NCI-H1436 (cell line): Measurements from ENCODE around the gene TSC22D3.
"Not testable (repeated sequence)": the region's sequence is repeated elsewhere in the genome, so short reads cannot be mapped to it uniquely, and the experiment has no call there.

ENCODE experiments used
- DNase-seq: peaks from one replicate; lab custom pipeline; 2025; lab: John Stamatoyannopoulos, UW

TSC22D3 gene

GRCh38 chrX:107682256-107682655 lies 93.3 kb downstream of the TSC22D3 start:
- DNase-seq: no peak

DNA sequence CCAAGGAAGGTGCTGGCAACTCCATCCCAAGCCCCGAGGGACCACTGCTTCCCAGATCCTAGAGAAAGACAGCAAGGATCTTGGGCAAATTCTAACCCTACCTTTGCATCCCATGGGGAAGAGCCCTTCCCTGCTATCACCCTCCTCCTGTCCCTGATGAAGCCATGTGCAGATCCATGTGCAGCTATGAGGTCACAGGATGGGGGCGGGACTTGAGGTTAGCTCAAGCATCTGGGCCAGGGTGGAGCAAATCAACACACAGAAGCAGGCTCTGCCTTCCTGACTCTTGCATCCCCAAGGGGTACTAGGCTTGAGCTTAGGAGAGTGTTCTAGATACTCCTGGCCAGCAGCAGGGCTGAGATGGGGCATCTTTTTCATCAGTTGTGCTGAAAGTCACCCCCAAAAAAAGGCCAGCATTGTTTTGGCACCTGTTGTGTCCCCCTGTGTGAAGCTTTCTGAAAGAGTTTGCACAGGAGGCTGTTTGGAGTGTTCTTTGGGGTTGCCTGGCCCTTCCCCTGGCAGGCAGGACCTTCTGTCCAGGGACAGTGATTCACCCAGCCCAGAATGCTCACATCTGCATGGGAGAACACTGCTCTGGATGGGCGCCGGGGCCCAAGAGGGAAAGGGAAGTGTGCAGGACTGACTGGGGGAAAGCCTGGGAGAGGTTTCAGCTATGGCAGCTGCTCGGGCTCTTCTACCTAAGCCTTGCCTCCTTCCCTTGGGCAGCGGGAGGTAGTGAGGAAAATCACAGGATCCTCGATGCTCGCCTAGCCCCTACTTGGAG lies 96.4 kb downstream of the TSC22D3 start:
- peak; percentile 17 for DNase-seq

- DNase-seq: no peak
Measured at GRCh38 chrX:107677909-107678308, 97.7 kb downstream of the TSC22D3 start.

DNA sequence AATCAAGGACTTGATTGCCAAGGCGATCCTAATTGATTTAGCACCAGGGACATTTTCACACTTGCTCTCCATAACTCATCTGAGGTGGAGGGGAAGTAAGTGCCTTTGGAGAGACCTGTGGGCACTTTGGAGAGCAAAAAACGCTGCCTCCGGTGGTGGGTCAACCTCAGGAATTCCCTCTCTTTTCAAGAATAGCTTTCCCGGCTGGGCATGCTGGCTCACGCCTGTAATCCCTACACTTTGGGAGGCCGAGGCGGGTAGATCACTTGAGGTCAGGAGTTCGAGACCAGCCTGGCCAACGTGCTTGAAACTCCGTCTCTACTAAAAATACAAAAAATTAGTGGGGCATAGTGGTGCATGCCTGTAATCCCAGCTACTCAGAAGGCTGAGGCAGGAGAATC lies 98.1 kb downstream of the TSC22D3 start:
- no peak for DNase-seq

DNA sequence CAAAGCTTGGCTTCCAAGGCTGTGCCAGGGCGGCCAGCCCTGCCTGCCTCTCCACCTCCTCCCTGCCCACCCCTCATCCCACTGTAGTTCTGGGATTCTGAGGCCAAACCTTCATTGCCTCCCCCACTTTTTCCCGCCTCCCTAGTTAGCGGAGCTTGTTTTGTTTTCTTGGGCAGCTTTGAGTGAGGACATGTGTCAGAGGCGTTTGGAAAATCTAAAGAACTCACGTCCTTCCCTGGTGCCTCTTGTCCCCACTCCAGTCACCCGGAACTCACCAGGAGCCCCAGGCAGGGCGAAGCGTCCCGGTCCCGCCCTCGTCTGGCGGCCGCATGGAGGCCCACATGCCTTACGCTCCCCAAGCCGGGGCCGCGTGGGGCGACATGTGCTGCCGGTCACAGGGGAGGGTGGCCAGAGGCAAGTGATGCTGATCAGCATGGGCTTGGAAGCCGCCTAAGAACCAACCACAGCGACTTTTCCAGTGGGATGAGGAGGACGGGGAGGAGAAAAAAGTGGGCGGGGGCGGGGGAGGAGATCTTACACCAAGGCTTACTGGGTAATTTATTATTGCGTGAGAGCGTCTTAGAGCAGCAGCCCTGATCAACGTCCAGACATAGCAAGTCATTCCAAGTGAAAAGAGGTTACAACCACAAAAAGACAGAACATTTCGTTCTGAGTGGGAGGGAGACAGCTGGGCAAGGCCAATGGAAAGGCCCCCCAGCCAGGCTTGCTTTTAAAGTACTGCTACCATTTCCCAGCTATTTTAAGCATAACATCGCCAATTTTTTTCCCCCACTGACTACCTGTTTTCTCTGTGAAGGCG lies 98.8 kb downstream of the TSC22D3 start:
- no peak for DNase-seq

GRCh38 chrX:107675823-107676555 lies 99.6 kb downstream of the TSC22D3 start:
- peak; percentile 10 for DNase-seq

DNA sequence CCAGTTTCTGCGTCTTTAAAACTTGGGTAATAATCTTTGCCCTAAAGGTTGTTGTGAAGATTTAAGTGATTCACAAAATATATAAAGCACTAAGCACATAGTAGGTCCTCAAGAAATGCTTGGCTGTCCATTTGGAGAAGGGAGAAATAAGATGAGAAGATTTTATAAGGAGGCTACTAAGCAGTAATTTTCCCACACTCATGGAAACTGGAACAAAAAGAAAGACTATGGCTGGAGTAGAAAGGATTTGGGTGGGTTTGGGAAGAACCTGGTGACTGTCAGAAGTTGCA lies 100.3 kb downstream of the TSC22D3 start:
- DNase-seq: no peak

- DNase-seq: no peak
Measured at GRCh38 chrX:107674480-107675364, 100.9 kb downstream of the TSC22D3 start.

DNA sequence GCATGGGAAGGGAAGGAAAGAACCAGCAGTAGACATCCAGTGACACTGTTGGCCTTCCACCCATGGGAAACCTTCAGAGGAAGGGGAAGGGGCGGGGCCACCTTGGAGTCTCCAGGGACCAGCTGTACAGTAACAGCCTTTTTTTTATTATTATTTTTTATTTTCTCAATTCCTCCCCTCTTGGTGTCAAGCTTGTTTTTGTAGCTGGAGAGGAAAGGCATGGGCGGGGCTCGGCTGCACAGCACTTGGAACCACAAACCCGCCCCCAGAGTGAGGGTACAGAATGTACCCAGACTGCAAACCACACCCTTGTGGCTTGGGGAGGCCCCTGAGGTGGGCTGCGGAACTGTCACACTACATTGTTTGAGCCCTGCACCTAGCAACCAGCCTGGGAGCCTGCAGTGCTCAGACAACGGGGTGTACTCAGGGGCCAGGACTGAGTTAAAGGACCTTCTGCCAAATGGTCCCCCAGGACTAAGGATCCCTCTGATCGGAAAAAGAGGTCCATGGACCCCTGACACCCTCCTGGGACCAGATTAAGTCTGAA lies 101.6 kb downstream of the TSC22D3 start:
- DNase-seq: peak; percentile 4

DNA sequence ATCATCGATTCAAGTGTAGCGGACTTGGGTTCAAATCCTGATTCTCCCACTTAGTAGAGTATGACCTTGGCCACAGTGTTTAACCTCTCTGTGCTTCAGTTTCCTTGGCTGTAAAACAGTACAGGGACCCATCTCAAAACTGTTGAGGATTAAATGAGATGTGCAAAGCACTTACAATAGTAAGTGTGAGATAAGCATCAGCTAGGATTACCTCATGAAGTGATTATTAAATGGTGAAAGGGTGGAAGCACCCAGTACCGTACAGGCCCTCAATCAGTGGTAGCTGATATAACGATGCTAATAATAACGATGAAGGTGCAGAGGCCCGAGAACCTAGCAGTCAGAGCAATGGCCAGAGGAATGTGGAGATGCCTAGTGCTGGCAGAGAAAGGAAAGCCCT lies 102.2 kb downstream of the TSC22D3 start:
- no peak for DNase-seq

GRCh38 chrX:107672955-107673378 lies 102.6 kb downstream of the TSC22D3 start:
- peak; percentile 71 for DNase-seq

DNA sequence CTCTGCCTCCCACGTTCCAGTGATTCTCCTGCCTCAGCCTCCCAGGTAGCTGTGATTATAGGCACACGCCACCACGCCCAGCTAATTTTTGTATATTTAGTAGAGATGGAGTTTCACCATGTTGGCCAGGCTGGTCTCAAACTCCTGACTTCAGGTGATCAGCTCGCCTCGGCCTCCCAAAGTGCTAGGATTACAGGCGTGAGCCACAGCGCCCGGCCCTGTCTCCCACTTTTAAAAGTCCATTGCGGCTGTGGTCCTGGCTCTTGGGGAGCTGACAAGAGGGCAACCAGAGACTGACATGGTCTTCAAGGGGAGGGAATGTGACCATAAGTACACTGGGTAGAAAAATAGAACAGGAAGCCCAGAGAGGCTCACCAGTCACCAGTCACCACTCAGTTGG lies 104.3 kb downstream of the TSC22D3 start:
- not testable (repeated sequence) for DNase-seq

DNA sequence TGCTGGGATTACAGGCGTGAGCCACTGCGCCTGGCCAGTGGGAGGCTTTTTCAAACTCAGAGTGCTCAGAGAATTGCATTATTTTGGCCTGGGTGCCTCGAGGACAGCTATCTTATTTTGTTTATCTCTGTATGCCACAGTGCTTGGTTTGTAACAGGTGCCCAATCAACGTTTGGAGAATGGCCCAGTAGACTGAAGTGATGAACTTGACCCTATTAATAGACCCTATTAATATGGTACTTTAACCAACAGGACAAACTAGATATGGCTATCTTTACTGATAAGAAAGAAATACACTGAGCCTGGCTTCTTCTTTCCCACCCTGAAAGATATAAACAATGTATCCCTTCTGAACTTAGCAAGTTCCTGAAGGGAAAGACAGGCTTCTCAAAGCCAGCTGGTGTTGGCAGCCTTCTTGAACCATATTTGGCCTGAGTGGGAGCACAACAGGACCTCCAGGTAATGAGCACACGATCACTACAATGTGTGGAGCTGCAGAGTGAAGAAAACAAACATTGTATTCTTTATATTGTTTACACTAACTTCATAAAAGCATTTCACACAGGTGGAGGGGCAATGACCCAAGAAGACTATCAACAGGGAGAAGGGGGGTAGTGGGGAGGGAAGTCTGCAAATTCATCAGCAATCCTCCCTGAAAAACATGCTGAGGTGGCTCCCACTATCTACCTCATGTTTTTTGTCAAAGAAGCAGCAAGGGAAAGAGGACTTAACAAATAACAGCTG lies 105.5 kb downstream of the TSC22D3 start:
- no peak for DNase-seq

DNA sequence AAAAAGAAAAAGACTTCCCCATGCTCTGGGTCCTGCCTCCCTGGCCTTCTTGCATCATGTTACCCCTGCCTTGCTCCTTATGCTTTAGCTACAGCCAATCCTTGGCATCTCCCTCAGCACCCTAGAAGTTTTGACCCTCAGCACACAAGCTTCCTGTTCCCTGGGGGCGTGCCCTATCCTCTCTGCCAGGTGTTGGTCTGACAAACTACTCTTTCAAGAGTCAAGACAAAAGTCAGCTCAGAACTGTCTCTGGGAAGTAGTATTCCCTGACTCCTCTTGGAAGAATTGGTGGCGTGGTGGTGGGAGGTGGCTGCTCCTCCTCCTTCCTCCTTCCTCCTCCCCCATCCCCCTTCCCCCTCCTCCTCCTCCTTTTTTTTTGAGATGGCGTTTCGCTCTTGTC lies 106.3 kb downstream of the TSC22D3 start:
- no peak for DNase-seq

- DNase-seq: not testable (repeated sequence)
Measured at GRCh38 chrX:107668710-107669109, 106.9 kb downstream of the TSC22D3 start.

DNA sequence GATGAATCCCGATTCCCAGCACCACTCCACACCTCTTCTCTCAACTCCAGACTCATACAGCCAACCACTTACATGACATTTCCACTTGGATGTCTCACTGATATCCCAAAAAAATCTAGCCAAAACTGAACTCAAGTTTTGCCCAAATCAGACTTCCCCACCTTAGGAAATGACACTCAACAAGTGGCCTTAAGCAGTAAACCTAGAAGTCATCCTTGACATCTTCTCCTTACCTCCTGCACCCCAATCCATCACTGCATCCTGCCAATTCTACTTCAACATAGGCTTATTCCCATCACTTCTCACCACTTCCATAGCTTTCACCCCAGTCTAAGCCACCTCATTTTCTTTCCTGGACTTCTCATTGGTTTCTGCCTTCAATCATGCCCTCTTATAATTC lies 108.2 kb downstream of the TSC22D3 start:
- no peak for DNase-seq

GRCh38 chrX:107666931-107667330 lies 108.7 kb downstream of the TSC22D3 start:
- DNase-seq: no peak
